ENCODE data around the gene FGG.
A peak's percentile ranks its signal among the peaks of the same experiment; 100 is the strongest.

FGG gene

GRCh38 chr4:154610582-154610981, 1.9 kb downstream of the FGG start:
- TF ChIP-seq CTCF (IDR thresholded peaks at IDR 0.05; ENCODE audit: low read depth, low read length) (no peak), MAX (IDR thresholded peaks at IDR 0.05; ENCODE audit: low read depth, low read length) (no peak), MYC (IDR thresholded peaks at IDR 0.05; ENCODE audit: low read depth, low read length) (no peak), POLR2A (IDR thresholded peaks at IDR 0.05; ENCODE audit: extremely low read depth, insufficient read length) (no peak)
- DNase-seq (ENCODE audit: low read depth): peak; percentile 4
- no peak overlapping the region for H3K4me3 ChIP-seq (ENCODE audit: low read depth, low read length)

GRCh38 chr4:154609532-154609931, 2.9 kb downstream of the FGG start:
- H3K4me3 ChIP-seq (ENCODE audit: low read depth, low read length): no peak overlapping the region
- DNase-seq (ENCODE audit: low read depth): no peak
- TF ChIP-seq MYC (IDR thresholded peaks at IDR 0.05; ENCODE audit: low read depth, low read length): no peak
- TF ChIP-seq MAX (IDR thresholded peaks at IDR 0.05; ENCODE audit: low read depth, low read length): no peak
- no peak for TF ChIP-seq POLR2A (IDR thresholded peaks at IDR 0.05; ENCODE audit: extremely low read depth, insufficient read length)

GRCh38 chr4:154608361-154609252, 3.8 kb downstream of the FGG start:
- TF ChIP-seq CTCF (IDR thresholded peaks at IDR 0.05; ENCODE audit: low read depth, low read length): no peak
- no peak for TF ChIP-seq MYC (IDR thresholded peaks at IDR 0.05; ENCODE audit: low read depth, low read length)
- no peak for TF ChIP-seq POLR2A (IDR thresholded peaks at IDR 0.05; ENCODE audit: extremely low read depth, insufficient read length)
- no peak for TF ChIP-seq MAX (IDR thresholded peaks at IDR 0.05; ENCODE audit: low read depth, low read length)
- no peak for DNase-seq (ENCODE audit: low read depth)
- no peak overlapping the region for H3K4me3 ChIP-seq (ENCODE audit: low read depth, low read length)

GRCh38 chr4:154606728-154607723, 5.4 kb downstream of the FGG start:
- TF ChIP-seq CTCF (IDR thresholded peaks at IDR 0.05; ENCODE audit: low read depth, low read length): no peak
- TF ChIP-seq MAX (IDR thresholded peaks at IDR 0.05; ENCODE audit: low read depth, low read length): no peak
- no peak for TF ChIP-seq POLR2A (IDR thresholded peaks at IDR 0.05; ENCODE audit: extremely low read depth, insufficient read length)
- no peak for TF ChIP-seq MYC (IDR thresholded peaks at IDR 0.05; ENCODE audit: low read depth, low read length)
- H3K4me3 ChIP-seq (ENCODE audit: low read depth, low read length): no peak overlapping the region
- DNase-seq (ENCODE audit: low read depth): no peak

- H3K4me3 ChIP-seq (ENCODE audit: low read depth, low read length): no peak overlapping the region
- no peak for DNase-seq (ENCODE audit: low read depth)
- TF ChIP-seq MYC (IDR thresholded peaks at IDR 0.05; ENCODE audit: low read depth, low read length): no peak
- TF ChIP-seq CTCF (IDR thresholded peaks at IDR 0.05; ENCODE audit: low read depth, low read length): no peak
- TF ChIP-seq POLR2A (IDR thresholded peaks at IDR 0.05; ENCODE audit: extremely low read depth, insufficient read length): no peak
- no peak for TF ChIP-seq MAX (IDR thresholded peaks at IDR 0.05; ENCODE audit: low read depth, low read length)
Measured at GRCh38 chr4:154604696-154605200, 7.7 kb downstream of the FGG start.

Data from NB4 (cell line).